Measurements from ENCODE around the gene TMEM139.
"Not testable (repeated sequence)": the region's sequence is repeated elsewhere in the genome, so short reads cannot be mapped to it uniquely, and the experiment has no call there.

Gene TMEM139

DNA sequence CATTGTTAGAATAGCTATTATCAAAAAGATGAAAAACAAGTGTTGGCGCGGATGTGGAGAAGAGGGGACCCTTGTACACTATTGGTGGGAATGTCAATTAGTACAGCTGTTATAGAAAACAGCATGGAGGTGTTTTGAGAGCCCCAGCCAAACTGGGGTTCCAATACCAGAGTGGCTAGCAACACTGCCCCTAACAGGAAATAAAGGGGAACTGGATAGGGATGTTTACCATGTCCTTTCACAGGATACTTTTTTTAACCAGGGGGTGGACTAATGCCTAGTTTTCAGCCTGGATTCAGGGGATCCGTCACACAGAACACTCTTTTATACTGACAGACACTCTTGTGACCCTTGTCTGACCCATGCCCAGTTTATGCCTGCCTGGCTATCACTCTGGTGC is 28.4 kb upstream of the TMEM139 start:
- in situ Hi-C loops (cut with HindIII; ENCODE audit: low pct_ligation_motif_present, low pct_unique_long_range_greater_than_20kb, low sequenced_read_pairs) = no loop called here
- DNase-seq = no peak

DNA sequence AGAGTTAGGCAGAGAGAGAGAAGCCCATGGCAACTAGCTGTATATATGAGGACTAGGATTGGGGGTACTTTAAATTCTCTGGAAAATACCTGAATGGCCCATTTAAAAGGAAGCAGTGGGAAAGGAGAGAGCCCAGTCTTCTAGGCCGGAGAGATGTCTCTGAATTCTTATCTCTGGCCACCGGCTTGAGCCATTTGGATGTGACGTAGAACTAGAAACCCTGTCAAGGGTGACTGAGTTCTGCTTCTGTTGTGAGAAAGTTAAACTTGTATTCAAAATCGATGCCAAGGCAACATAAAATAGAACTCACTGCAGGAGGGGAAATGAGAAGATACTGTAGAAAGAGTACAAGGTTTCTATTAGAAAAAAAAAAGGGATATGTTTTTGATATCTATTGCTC is 27.8 kb upstream of the TMEM139 start:
- in situ Hi-C loops (cut with HindIII; ENCODE audit: low pct_ligation_motif_present, low pct_unique_long_range_greater_than_20kb, low sequenced_read_pairs) = no loop called here
- no peak for DNase-seq

DNA sequence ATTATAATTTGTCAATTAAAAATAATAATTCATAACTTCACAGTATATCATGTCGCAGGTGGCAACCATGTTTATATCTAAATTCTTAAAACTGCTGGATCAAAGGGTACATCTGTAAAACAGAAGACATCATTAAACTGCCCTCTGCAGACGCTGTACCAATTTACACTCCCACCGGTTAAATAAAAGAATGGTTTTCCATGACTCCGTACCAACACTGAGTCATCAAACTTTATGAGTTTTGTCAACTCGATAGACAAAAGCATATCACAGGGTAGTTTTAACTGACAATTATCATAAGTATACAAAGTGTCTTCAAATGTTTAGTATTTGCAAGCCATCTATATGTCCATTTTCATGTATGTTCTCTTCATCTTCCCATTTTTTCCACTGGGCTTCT is 27.3 kb upstream of the TMEM139 start:
- in situ Hi-C loops (cut with HindIII; ENCODE audit: low pct_ligation_motif_present, low pct_unique_long_range_greater_than_20kb, low sequenced_read_pairs) = no loop called here
- DNase-seq = no peak

DNA sequence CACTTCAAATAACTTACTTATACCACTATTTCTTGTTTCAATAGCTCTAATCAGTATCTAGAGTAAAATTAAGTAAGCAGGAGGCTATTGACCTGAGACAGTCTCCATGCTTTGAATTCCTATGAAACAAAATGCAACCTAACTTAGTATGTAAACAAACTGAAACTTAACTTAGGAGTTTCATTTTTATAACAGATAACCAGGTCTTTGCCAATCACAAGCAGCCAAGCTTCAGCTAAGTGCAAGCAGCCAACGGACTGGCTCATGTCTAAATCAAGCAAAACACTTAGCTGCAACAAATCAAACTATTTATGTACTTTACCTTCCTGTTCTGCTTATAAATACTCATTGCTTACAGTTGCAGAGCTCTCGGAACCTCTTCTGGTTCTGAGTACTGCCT is 25.9 kb upstream of the TMEM139 start:
- DNase-seq = no peak
- in situ Hi-C loops (cut with HindIII; ENCODE audit: low pct_ligation_motif_present, low pct_unique_long_range_greater_than_20kb, low sequenced_read_pairs) = no loop called here

DNA sequence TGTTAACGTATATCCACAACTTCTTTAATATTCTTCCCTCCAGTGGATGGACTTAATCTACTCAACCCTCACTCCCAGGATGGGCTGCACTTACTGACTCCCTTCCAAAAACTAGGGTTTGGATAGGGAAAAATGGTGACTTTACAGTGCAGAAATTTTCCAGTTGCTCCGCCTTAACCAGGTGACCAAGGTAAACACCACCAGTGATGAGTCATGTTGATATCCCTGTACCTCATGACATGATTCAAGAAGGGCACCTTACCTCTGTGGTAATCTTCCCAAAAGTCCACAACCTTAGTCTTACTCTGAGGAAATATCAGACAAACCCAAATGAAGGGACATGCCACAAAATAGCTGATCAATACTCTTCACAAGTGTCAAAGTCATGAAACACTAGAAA is 25.0 kb upstream of the TMEM139 start:
- no peak for DNase-seq
- in situ Hi-C loops (cut with HindIII; ENCODE audit: low pct_ligation_motif_present, low pct_unique_long_range_greater_than_20kb, low sequenced_read_pairs) = no loop called here

DNA sequence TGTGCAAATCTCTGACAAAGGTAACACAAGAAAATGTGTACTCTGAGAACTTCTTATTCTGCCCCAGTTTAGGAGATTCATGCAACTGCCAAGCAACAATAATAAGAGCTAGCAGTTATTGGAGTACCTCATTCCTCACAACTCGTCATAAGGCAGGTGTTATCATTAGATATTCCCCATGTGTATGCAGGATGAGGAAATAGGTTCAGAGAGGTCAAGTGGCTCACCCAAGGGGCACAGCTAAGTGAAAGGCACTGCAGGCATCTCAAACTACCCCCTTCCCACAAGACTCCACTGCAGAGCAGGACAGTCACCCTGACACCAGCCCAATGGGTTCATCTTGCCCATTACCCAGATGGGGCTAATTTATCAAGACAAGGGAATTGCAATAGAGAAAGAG is 22.9 kb upstream of the TMEM139 start:
- no peak for DNase-seq
- in situ Hi-C loops (cut with HindIII; ENCODE audit: low pct_ligation_motif_present, low pct_unique_long_range_greater_than_20kb, low sequenced_read_pairs) = no loop called here

DNA sequence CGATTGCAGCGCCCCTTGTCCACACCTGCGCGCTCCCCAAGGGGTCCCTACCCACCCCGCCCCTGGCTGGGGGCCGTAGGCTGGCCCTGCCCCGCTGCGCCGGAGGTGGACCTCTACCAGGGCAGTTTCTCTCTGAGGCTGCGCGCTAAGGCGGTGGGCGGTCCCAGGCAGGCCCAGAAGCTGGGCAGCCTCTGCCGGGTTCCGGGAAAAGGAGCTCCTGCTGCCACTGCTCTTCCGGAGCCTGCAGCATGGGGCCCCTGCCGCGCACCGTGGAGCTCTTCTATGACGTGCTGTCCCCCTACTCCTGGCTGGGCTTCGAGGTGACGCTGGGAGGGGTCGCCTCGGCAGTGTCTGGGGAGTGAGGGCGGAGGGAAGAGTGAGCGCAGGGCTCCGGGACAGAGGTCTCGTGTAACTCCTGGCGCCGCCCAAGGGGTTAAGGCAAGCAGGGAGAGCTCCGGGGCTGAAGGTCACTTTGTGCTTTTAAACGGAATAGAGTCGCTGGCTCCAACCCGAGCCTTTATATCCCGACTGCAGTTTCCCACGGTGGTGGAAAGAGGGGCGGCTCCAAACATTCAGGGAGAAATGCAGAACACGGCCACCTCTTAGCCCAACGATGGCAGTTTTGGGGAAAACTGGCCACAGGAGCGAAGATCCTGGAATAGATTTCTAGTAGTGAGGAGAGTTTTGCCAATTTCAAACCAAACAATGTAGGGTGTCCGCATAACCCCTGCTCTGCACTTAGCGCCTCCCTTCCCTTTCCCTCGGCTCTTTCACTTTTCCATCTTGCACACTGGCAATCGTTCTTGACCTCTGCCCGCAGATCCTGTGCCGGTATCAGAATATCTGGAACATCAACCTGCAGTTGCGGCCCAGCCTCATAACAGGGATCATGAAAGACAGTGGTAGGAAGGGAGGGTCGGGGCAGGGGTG is 21.2 kb upstream of the TMEM139 start, which contains the start of gene GSTK1:
GSTK1 (plus strand) TSS at position 176 of the 930 bp plus-strand sequence; CDS start at position 249, 73 bp downstream.
- in situ Hi-C loops (cut with HindIII; ENCODE audit: low pct_ligation_motif_present, low pct_unique_long_range_greater_than_20kb, low sequenced_read_pairs) = no loop called here
- DNase-seq = peak; percentile 86

DNA sequence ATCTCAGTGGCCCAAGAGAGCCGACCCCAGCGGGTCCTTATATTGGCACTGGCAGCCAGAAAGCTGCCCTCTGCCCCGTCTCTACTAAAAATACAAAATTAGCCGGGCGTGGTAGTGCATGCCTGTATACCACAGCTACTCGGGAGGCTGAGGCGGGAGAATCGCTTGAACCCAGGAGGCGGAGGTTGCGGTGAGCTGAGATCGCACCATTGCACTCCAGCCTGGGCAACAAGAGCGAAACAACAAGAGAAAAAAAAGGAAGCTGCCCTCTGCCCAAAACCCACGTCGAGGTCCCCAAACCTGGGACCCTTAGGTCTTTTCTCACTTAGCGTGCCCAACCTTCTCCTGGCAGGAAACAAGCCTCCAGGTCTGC is 20.6 kb upstream of the TMEM139 start:
- DNase-seq; in situ Hi-C loops (cut with HindIII; ENCODE audit: low pct_ligation_motif_present, low pct_unique_long_range_greater_than_20kb, low sequenced_read_pairs): not testable (repeated sequence)

DNA sequence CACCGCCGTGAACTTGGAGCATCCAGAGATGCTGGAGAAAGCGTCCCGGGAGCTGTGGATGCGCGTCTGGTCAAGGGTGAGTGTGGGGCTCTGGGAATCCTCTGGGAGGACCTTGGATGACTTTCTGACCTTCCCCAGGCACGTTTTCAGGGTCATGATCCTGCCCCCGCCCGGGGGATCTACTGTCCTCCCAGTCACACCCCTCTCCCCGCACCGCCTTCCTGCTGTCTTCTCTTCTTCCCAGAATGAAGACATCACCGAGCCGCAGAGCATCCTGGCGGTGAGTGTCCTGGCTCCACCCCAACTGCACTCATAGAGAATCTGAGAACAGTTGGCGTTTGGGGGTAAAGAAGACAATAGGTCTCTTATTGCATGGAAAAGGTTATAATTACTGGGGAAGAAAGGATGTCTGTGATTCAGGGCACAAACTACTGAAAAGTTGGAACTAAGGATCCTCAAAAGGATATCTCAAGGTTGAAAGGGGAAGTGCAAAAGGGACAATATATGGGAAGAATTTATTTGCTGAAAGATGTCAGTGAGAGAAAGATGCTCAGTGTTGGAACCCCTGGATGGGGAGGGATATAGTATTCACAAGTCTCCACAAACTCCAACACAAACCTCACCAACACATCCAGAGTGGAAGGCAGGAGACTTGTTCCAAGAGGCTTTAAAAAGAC is 19.6 kb upstream of the TMEM139 start:
- in situ Hi-C loops (cut with HindIII; ENCODE audit: low pct_ligation_motif_present, low pct_unique_long_range_greater_than_20kb, low sequenced_read_pairs) = no loop called here

DNA sequence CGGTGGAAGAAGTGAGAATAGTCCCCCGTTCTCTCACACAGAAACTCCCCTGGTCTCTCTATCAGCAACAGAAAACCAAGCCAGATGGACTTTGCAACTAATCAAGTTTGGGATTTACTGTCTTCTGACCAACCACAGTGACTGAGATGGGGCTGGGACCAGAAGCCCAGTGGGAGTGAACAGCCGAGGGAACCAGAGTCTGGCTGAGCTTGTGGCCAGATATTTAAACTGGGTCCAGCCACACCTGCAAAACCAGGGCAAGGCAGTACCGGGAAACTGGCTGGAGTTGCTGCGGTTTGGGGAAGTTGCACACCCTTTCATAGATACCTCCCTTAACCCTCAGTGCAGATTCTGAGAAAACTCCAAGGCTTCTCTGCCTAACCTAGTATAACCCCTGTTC is 15.5 kb upstream of the TMEM139 start:
- DNase-seq = no peak
- in situ Hi-C loops (cut with HindIII; ENCODE audit: low pct_ligation_motif_present, low pct_unique_long_range_greater_than_20kb, low sequenced_read_pairs) = no loop called here

More for the DNA sequence above, 19.6 kb upstream of the TMEM139 start:
- no peak for DNase-seq

DNA sequence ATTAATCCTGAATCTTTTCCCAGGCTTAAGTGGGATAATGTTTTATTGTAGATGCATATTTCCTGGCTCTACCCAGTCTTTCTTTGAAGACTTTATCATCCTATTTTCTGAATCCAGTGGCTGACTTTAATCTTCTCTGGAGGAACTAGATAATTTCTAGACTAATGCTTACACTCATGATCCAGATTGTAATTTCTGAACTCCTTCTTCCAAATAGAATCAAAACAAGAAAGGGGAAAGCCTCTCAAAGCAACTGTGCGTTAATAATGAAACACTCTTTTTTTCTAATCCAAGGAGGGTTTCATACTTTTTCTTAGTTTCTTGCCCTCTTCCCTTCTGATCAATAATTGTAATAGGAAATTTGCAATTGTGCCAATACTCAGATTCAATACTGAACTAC is 13.5 kb upstream of the TMEM139 start:
- DNase-seq = no peak
- in situ Hi-C loops (cut with HindIII; ENCODE audit: low pct_ligation_motif_present, low pct_unique_long_range_greater_than_20kb, low sequenced_read_pairs) = no loop called here

DNA sequence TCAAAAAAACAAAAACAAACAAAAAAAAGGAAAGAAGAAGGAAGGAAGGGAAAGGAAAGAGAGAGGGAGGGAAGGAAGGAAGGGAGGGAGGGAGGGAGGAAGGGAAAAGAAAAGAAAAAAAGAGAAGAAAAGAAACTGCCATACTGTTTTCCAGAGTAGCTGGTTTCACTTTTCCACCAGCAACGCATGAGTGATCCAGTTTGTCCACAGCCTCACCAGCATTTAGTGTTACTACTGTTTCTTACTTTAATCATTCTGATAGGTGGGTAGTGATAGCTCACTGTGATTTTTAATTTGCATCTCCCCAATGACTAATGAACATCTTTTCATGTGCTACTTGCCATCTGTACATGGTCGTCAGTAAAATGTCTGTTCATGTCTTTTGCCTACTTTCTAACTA is 11.9 kb upstream of the TMEM139 start:
- in situ Hi-C loops (cut with HindIII; ENCODE audit: low pct_ligation_motif_present, low pct_unique_long_range_greater_than_20kb, low sequenced_read_pairs) = no loop called here
- no peak for DNase-seq

DNA sequence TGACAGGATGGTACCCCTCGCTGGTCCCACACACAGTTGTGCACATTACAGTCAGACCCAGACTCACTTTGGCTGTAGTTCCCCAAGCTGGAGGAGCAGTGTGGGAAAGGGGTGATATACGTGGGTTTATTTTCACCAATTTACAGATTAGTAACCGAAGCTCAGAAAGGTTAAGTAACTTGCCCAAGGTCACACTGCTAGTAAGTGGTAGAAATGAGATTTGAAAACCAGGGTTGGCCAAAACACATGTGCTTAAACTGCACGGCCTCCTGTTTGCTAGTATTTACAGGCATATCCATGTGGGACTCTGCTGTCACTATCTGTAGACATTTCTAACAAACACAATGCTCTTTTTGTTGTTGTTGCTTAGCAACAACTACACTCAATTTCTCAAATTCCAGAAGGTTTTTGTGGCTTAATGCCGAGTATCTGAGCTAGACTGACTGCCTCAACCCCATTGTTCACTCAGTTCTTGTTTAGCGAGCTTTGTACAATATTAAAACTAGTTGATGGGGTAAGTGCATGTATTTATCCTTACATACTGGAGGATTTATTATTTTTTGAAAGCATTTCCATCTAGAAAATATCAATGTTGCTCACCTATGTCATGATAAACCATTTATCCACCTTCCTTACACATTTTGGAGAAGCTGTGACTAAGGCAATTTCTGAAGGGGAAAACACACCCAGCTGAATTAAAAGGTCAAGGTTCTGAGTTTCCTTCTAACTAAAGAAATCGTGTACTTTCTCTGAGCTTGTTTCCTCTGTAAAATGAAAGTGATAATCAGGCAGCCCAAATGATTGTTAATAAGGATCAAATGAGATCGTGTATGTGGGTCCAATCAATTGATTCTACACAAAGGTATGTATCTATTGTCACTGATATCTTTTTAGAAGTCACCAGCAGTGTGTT is 5.3 kb upstream of the TMEM139 start:
- in situ Hi-C loops (cut with HindIII; ENCODE audit: low pct_ligation_motif_present, low pct_unique_long_range_greater_than_20kb, low sequenced_read_pairs) = no loop called here
- DNase-seq = peak; percentile 65

DNA sequence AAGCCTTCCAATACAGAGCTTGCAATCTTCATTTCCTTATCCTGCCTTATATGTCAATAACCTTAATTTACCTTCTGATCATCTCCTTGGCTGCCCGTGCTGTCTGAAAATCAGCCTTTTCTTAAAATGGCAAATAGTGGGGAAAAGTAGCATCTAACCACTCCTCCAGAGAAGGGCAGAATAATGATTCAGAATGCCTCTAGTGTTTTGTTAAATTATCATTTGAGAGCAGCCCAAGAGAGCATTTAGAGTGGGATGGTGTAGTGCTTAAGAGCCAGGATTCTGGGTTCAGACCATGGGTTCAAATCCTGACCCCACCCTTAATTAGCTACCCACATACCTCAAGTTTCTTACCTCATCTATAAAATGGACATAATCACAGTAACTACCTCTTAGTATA is 4.6 kb upstream of the TMEM139 start:
- DNase-seq = no peak
- in situ Hi-C loops (cut with HindIII; ENCODE audit: low pct_ligation_motif_present, low pct_unique_long_range_greater_than_20kb, low sequenced_read_pairs) = no loop called here

DNA sequence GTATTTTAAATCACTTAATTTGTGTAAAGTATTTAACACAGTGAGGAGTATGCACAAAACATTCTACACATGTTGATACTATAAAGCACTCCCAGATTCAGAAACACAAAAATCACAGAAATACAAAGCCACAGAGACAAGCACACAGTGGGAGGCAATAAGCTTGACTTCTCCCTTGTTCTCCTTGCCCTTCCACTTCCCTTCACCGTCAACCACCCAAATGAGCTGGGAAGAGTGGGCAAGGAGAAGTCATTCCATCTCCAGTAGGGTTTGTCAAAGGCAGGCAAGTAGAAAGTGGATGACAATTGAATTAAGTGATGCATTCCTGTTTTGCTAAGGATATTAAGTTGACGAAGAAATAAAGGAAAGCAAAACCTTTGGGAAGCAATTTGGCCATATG is 4.2 kb upstream of the TMEM139 start:
- in situ Hi-C loops (cut with HindIII; ENCODE audit: low pct_ligation_motif_present, low pct_unique_long_range_greater_than_20kb, low sequenced_read_pairs) = no loop called here
- DNase-seq = no peak

DNA sequence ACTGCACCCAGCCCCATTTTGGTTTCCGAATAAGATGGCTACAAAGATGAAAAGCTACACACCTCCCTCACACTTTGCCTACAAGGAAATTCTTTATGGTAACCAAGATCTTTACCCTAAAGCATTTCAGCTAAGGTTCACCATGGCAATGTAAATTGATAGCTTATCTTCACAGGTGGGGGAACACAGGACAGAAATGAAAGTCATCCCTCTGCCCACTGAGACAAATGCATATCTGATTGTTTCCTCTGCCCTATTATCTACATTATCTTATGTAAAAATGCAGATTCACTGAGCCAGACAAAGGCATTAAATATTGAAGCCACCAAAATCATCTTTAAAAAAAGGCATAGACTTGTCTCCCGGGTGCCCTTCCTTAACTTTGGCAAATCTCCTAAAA is 3.2 kb upstream of the TMEM139 start:
- in situ Hi-C loops (cut with HindIII; ENCODE audit: low pct_ligation_motif_present, low pct_unique_long_range_greater_than_20kb, low sequenced_read_pairs) = no loop called here
- DNase-seq = no peak

DNA sequence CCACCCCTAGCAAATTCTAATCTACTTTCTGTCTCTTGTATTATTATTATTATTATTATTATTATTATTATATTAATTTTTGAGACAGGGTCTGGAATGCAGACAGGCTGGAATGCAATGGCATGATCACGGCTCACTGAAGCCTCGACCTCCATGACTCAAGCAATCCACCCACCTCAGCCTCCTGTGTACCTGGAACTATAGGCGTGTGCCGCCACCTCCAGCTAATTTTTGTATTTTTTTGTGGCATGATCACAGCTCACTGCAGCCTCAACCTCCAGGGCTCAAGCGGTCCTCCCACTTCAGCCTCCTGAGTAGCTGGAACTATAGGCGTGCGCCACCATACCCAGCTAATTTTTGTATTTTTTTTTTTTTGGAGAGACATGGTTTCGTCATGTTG is 2.6 kb upstream of the TMEM139 start:
- in situ Hi-C loops (cut with HindIII; ENCODE audit: low pct_ligation_motif_present, low pct_unique_long_range_greater_than_20kb, low sequenced_read_pairs) = no loop called here
- DNase-seq = no peak

DNA sequence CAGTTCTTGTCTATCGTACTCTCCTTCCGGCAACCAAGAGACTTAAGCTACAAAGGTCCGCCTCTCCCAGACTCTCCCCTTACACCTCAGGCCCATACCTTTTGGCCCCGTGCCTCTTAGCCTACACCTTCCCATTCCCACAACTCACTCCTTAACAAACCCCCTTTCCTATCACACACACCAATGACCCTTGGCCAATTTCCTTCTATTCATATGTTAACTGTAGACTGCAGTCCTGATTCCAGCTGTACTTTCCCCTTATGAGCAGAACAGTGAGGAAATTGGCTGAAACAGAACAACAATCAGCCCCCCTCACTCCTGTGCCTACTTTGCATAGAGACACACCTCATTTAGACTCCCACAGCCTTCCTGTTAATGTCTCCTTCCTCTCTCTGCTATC is 1.4 kb upstream of the TMEM139 start:
- no peak for DNase-seq
- in situ Hi-C loops (cut with HindIII; ENCODE audit: low pct_ligation_motif_present, low pct_unique_long_range_greater_than_20kb, low sequenced_read_pairs) = no loop called here

DNA sequence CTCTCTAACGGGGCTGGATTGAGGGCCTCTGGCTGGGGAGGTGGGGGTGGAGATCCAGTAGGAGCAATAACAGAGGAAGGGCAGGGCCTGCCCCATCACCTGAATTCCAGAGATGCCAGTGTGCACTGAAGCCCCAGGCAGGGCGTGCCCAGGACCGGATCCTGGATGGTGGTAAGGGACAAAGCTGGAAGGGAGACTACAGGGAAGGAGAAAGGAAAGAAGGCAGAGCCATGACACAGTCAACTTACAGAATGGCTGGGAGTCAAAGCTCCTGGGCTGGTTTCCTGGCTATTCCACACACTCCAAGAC is 666 bp downstream of the TMEM139 start:
- in situ Hi-C loops (cut with HindIII; ENCODE audit: low pct_ligation_motif_present, low pct_unique_long_range_greater_than_20kb, low sequenced_read_pairs) = no loop called here
- DNase-seq = peak; percentile 98
